ENCODE results near the gene CLASP1. TPM values are rescaled to one million over a fixed set of nuclear protein-coding genes. Genes with fewer than 3 reads are reported as not detected.

CLASP1 gene
- total and polyA plus RNA-seq, 2 donors (not counting 3 experiments of a cell fraction or from before 2014, with no cell fraction given) = 10.0 to 57.9 TPM

- intact Hi-C loops (cut with micrococcal nuclease) (no loop called here), dilution Hi-C loops (cut with MboI; ENCODE audit: extremely low pct_ligation_motif_present, low sequenced_read_pairs) (no loop called here)
- no TSS peak for BruUV-seq (replicated peaks)
- Histone ChIP-seq H3K4me1 (ENCODE audit: control insufficient read depth, extremely low read depth, insufficient read depth, low read length) (no peaks in the 10 kb centered on the region), H3K27me3 (ENCODE audit: control insufficient read depth in 2 of 2, insufficient read depth in 2 of 2, low read length in 2 of 2) (no peaks in the 10 kb centered on the region), H3K79me2 (ENCODE audit: control insufficient read depth, insufficient read depth, low read length) (no peaks in the 10 kb centered on the region), H3K4me2 (ENCODE audit: insufficient read depth, low read length) (no peak overlapping the region), H3K9ac (replicated peaks; ENCODE audit: extremely low read depth, insufficient read depth, low read length) (no peak overlapping the region), H4K20me1 (replicated peaks; ENCODE audit: control insufficient read depth, extremely low read depth, insufficient read depth, low read length) (no peaks in the 10 kb centered on the region), H3K9me3 (replicated peaks; ENCODE audit: control insufficient read depth, insufficient read depth, low read length) (no peaks in the 10 kb centered on the region), H3K36me3 (ENCODE audit: control insufficient read depth in 2 of 2, extremely low read depth in 1 of 2, insufficient read depth in 2 of 2, low read length in 2 of 2) (no peaks in the 10 kb centered on the region), H2AFZ (ENCODE audit: low read depth, low read length) (no peak overlapping the region), H3K9me1 (replicated peaks; ENCODE audit: control insufficient read depth, extremely low read depth, insufficient read depth, low read length) (no peaks in the 10 kb centered on the region), H3K27ac (ENCODE audit: insufficient read depth, low read depth, low read length) (no peak overlapping the region), H3K4me3 (replicated peaks in 1 of 3; ENCODE audit: insufficient read depth in 1 of 3, low read depth in 1 of 3, low read length in 3 of 3) (no peak overlapping the region)
- TF ChIP-seq JUN (IDR thresholded peaks at IDR 0.05; ENCODE audit: borderline replicate concordance, insufficient read depth, insufficient read length, low read depth) = no peak
- no peak for TF ChIP-seq FOS (IDR thresholded peaks at IDR 0.05; ENCODE audit: borderline replicate concordance, insufficient read depth, low read length)
- TF ChIP-seq CTCF (IDR thresholded peaks at IDR 0.05; ENCODE audit: extremely low read depth in 1 of 2, insufficient read depth in 1 of 2, low read depth in 1 of 2, low read length in 2 of 2) = no peak
- no peak for TF ChIP-seq EZH2 (IDR thresholded peaks at IDR 0.05; ENCODE audit: borderline replicate concordance, low read depth, low read length, severe bottlenecking)
- no peak for TF ChIP-seq MAX (IDR thresholded peaks at IDR 0.05; ENCODE audit: insufficient read depth, insufficient read length)
- no peak for TF ChIP-seq POLR2A (IDR thresholded peaks at IDR 0.05; ENCODE audit: low read depth, low read length)
- DNase-seq (ENCODE audit: low read depth, low spot score) = no peak
- FAIRE-seq = no peak
- ChIA-PET CTCF (interaction anchor here (0.7 kb wide), 1 partner anchor 470 kb away, joined by 3 read pairs; no protein-coding TSS in a partner anchor), POLR2A (interaction anchor here (0.6 kb wide), 1 partner anchor 7 kb away, joined by 3 read pairs; no protein-coding TSS in a partner anchor)
These were observed 18.4 kb upstream of the CLASP1 start for GRCh38 chr2:121667618-121668017.

Measured in endothelial cell of umbilical vein (primary cell).